Measurements from ENCODE around the gene PPP1R8. TPM values are rescaled to one million over a fixed set of nuclear protein-coding genes. Genes with fewer than 3 reads are reported as not detected.
"Not testable (repeated sequence)": the region's sequence is repeated elsewhere in the genome, so short reads cannot be mapped to it uniquely, and the experiment has no call there.

The PPP1R8 gene
- total and polyA plus RNA-seq, 12 donors: 16.9 to 63.5 (median 30.4) TPM

GRCh38 chr1:27804791-27805190 lies 25.8 kb upstream of the PPP1R8 start:
- intact Hi-C loops (cut with DNase I): no loop called here

GRCh38 chr1:27806758-27807157 lies 23.8 kb upstream of the PPP1R8 start:
- H3K4me1 ChIP-seq (replicated peaks in 1 of 2): no peaks in the 10 kb centered on the region
- DNase-seq: no peak
- no peaks in the 10 kb centered on the region for H3K9me3 ChIP-seq (replicated peaks in 1 of 3)
- intact Hi-C loops (cut with DNase I): no loop called here
- no peaks in the 10 kb centered on the region for H3K27me3 ChIP-seq
- H3K27ac ChIP-seq: no peak overlapping the region
- TF ChIP-seq CTCF (IDR thresholded peaks at IDR 0.05) (no peak), POLR2A (IDR thresholded peaks at IDR 0.05) (no peak)
- peaks cover 0 to 39% of the 10 kb centered on the region in 2 donors for H3K36me3 ChIP-seq (replicated peaks in 1 of 2)
- H3K4me3 ChIP-seq: no peak overlapping the region
- WGBS, 4 donors: 95 to 98% (median 97%) methylated on average over 7 of the region's 7 CpGs

More at GRCh38 chr1:27804791-27805190, 25.8 kb upstream of the PPP1R8 start:
- DNase-seq: no peak
- Histone ChIP-seq H3K9me3 (replicated peaks in 1 of 3) (no peaks in the 10 kb centered on the region), H3K4me1 (replicated peaks in 1 of 2) (no peaks in the 10 kb centered on the region), H3K36me3 (replicated peaks in 1 of 2) (peaks cover 0 to 54% of the 10 kb centered on the region in 2 donors), H3K27ac (no peak overlapping the region), H3K4me3 (no peak overlapping the region), H3K27me3 (no peaks in the 10 kb centered on the region)
- WGBS, 4 donors: 89 to 94% (median 92%) methylated on average over 5 of the region's 5 CpGs
- TF ChIP-seq POLR2A (IDR thresholded peaks at IDR 0.05): no peak
- TF ChIP-seq CTCF (IDR thresholded peaks at IDR 0.05): no peak

GRCh38 chr1:27807385-27807784 lies 23.2 kb upstream of the PPP1R8 start:
- Histone ChIP-seq H3K36me3 (replicated peaks in 1 of 2) (peaks cover 0 to 39% of the 10 kb centered on the region in 2 donors), H3K27me3 (no peaks in the 10 kb centered on the region), H3K4me1 (replicated peaks in 1 of 2) (no peaks in the 10 kb centered on the region), H3K4me3 (no peak overlapping the region), H3K27ac (no peak overlapping the region), H3K9me3 (replicated peaks in 1 of 3) (no peaks in the 10 kb centered on the region)
- no peak for DNase-seq
- intact Hi-C loops (cut with DNase I): no loop called here
- 79 to 84% (median 83%) methylated on average over 2 of the region's 2 CpGs for WGBS, 4 donors
- TF ChIP-seq CTCF (IDR thresholded peaks at IDR 0.05) (no peak), POLR2A (IDR thresholded peaks at IDR 0.05) (no peak)

- H3K27me3 ChIP-seq; H3K4me1 ChIP-seq (replicated peaks in 1 of 2); intact Hi-C loops (cut with DNase I); DNase-seq; H3K9me3 ChIP-seq (replicated peaks in 1 of 3); H3K27ac ChIP-seq; H3K4me3 ChIP-seq: not testable (repeated sequence)
- peaks cover 0 to 40% of the 10 kb centered on the region in 2 donors for H3K36me3 ChIP-seq (replicated peaks in 1 of 2)
- WGBS, 4 donors: 92 to 99% (median 96%) methylated on average over 3 of the region's 3 CpGs
Observed at GRCh38 chr1:27808131-27808530, 22.5 kb upstream of the PPP1R8 start.

- intact Hi-C loops (cut with DNase I): no loop called here
- Histone ChIP-seq H3K4me3 (no peak overlapping the region), H3K27ac (no peak overlapping the region), H3K4me1 (replicated peaks in 1 of 2) (no peaks in the 10 kb centered on the region), H3K27me3 (no peaks in the 10 kb centered on the region), H3K9me3 (replicated peaks in 1 of 3) (no peaks in the 10 kb centered on the region), H3K36me3 (replicated peaks in 1 of 2) (peaks cover 0 to 39% of the 10 kb centered on the region in 2 donors)
- TF ChIP-seq POLR2A (IDR thresholded peaks at IDR 0.05) (no peak), CTCF (IDR thresholded peaks at IDR 0.05) (no peak)
- DNase-seq: no peak
- WGBS, 4 donors: 87 to 90% (median 88%) methylated on average over 1 of the region's 1 CpG
Observed at GRCh38 chr1:27809883-27810282, 20.7 kb upstream of the PPP1R8 start.

Data from adrenal gland (tissue), 12 donors.